ENCODE results near the gene UMAD1. TPM values are rescaled to one million over a fixed set of nuclear protein-coding genes. Genes with fewer than 3 reads are reported as not detected.

Gene UMAD1
- total RNA-seq, 1 donor from 2014 or later = 10.0 TPM

DNA sequence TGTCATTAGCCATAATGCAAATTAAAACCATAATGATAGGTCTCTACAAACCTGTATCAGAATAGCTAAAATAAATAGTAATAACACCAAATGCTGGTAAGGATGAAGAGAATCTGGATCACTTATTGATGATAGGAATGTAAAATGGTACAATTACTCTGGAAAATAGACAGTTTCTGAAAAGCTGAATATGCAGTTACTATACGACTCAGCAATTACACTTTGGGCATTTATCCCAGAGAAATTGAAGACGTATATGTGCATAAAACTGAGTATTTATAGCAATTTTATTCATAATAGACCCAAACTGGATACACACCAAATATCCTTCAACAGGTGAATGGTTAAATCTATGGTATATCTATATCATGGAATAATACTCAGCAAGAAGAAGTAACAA, 69.9 kb downstream of the UMAD1 start:
- TF ChIP-seq, protein P1, sequence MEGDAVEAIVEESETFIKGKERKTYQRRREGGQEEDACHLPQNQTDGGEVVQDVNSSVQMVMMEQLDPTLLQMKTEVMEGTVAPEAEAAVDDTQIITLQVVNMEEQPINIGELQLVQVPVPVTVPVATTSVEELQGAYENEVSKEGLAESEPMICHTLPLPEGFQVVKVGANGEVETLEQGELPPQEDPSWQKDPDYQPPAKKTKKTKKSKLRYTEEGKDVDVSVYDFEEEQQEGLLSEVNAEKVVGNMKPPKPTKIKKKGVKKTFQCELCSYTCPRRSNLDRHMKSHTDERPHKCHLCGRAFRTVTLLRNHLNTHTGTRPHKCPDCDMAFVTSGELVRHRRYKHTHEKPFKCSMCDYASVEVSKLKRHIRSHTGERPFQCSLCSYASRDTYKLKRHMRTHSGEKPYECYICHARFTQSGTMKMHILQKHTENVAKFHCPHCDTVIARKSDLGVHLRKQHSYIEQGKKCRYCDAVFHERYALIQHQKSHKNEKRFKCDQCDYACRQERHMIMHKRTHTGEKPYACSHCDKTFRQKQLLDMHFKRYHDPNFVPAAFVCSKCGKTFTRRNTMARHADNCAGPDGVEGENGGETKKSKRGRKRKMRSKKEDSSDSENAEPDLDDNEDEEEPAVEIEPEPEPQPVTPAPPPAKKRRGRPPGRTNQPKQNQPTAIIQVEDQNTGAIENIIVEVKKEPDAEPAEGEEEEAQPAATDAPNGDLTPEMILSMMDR (IDR thresholded peaks at IDR 0.05; ENCODE audit: unreplicated experiment) = no peak
- no peak overlapping the region for H3K27ac Mint-ChIP-seq
- no peaks in the 10 kb centered on the region for H3K27me3 Mint-ChIP-seq (ENCODE audit: low read depth)
- H3K4me1 Mint-ChIP-seq = peaks cover 34% of the 10 kb centered on the region
- H3K4me3 Mint-ChIP-seq = no peak overlapping the region
- H3K36me3 Mint-ChIP-seq = no peaks in the 10 kb centered on the region
- H3K9me3 Mint-ChIP-seq = peaks cover 9% of the 10 kb centered on the region
- no peak for DNase-seq (ENCODE audit: low spot score in 2 of 2, unreplicated experiment in 2 of 2)

- TF ChIP-seq, protein P1 (IDR thresholded peaks at IDR 0.05; ENCODE audit: unreplicated experiment) = no peak
- Mint-ChIP-seq H3K27ac (no peak overlapping the region), H3K4me1 (peaks cover 9% of the 10 kb centered on the region), H3K9me3 (peaks cover 9% of the 10 kb centered on the region), H3K4me3 (no peak overlapping the region), H3K36me3 (no peaks in the 10 kb centered on the region), H3K27me3 (ENCODE audit: low read depth) (no peaks in the 10 kb centered on the region)
- no peak for DNase-seq (ENCODE audit: low spot score in 2 of 2, unreplicated experiment in 2 of 2)
These were observed 73.2 kb downstream of the UMAD1 start for GRCh38 chr7:7713730-7714129.

- H3K27ac Mint-ChIP-seq = no peak within 1 kb of the TSS
- H3K4me3 Mint-ChIP-seq = no peak within 1 kb of the TSS
- no peaks in the 10 kb centered on the region for H3K27me3 Mint-ChIP-seq (ENCODE audit: low read depth)
- H3K4me1 Mint-ChIP-seq = no peaks in the 10 kb centered on the region
- no peak for DNase-seq (ENCODE audit: low spot score in 2 of 2, unreplicated experiment in 2 of 2)
- TF ChIP-seq, protein P1 (IDR thresholded peaks at IDR 0.05; ENCODE audit: unreplicated experiment) = no peak
- peaks cover 7% of the 10 kb centered on the region for H3K9me3 Mint-ChIP-seq
- H3K36me3 Mint-ChIP-seq = peaks cover 4% of the 10 kb centered on the region
These were observed 77.9 kb downstream of the UMAD1 start, which contains the start of gene RPA3 for GRCh38 chr7:7718492-7718891. TSS of gene RPA3 (minus strand) at chr7:7718607. CDS start at chr7:7640418, 78,189 bp downstream.

GRCh38 chr7:7719236-7719635, 78.7 kb downstream of the UMAD1 start:
- no peak overlapping the region for H3K27ac Mint-ChIP-seq
- peaks cover 7% of the 10 kb centered on the region for H3K9me3 Mint-ChIP-seq
- no peaks in the 10 kb centered on the region for H3K27me3 Mint-ChIP-seq (ENCODE audit: low read depth)
- H3K4me3 Mint-ChIP-seq = no peak overlapping the region
- no peaks in the 10 kb centered on the region for H3K4me1 Mint-ChIP-seq
- H3K36me3 Mint-ChIP-seq = peaks cover 4% of the 10 kb centered on the region
- DNase-seq (ENCODE audit: low spot score in 2 of 2, unreplicated experiment in 2 of 2) = no peak
- TF ChIP-seq, protein P1 (IDR thresholded peaks at IDR 0.05; ENCODE audit: unreplicated experiment) = no peak

DNA sequence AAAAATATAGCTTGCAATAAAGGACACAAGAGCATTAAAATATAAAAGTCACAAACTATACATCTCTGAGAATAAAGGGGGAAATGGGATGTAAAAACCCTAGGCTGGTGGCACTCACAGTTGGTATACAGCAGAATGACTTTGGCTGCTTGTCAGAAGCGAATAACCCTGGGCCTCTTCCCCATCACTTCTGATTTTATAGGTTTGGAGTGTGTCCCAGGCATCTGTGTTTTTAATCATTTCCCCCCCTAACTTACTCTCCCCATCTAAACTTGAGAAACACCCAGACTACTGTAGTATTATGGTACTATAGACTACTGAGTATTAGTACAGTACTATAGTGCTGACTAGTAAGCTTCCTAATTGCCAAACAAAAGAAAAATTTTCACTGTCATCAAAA, 79.6 kb downstream of the UMAD1 start:
- Mint-ChIP-seq H3K27ac (no peak overlapping the region), H3K36me3 (peaks cover 4% of the 10 kb centered on the region), H3K9me3 (peaks cover 7% of the 10 kb centered on the region), H3K4me1 (no peaks in the 10 kb centered on the region), H3K27me3 (ENCODE audit: low read depth) (no peaks in the 10 kb centered on the region), H3K4me3 (no peak overlapping the region)
- DNase-seq (ENCODE audit: low spot score in 2 of 2, unreplicated experiment in 2 of 2) = no peak
- TF ChIP-seq, protein P1 (IDR thresholded peaks at IDR 0.05; ENCODE audit: unreplicated experiment) = no peak
